Neural crest cell (in vitro differentiated cells): ENCODE data around the gene RNASE13. TPM values are rescaled to one million over a fixed set of nuclear protein-coding genes. Genes with fewer than 3 reads are reported as not detected.
A peak's percentile ranks its signal among the peaks of the same experiment; 100 is the strongest.

ENCODE experiments used
- DNase-seq: peaks from one replicate; pipeline ENCODE4 v3.0.0; 2021; ENCODE audit warnings: low read depth, mixed read lengths, low spot score
- H3K27ac Mint-ChIP-seq: one replicate; pipeline ENCODE4 v1.8.0; 2021; ENCODE audit warnings: mild to moderate bottlenecking, mixed read lengths; ENCODE audit not compliant: unreplicated experiment
- H3K27me3 Mint-ChIP-seq: 2 replicates; pipeline ENCODE4 v1.8.0; 2021; ENCODE audit warnings: low read depth, mild to moderate bottlenecking, mixed read lengths
- H3K36me3 Mint-ChIP-seq: 2 replicates; pipeline ENCODE4 v1.8.0; 2021; ENCODE audit warnings: low read depth, mild to moderate bottlenecking, mixed read lengths
- H3K4me1 Mint-ChIP-seq: 2 replicates; pipeline ENCODE4 v1.8.0; 2021; ENCODE audit warnings: mixed read lengths
- H3K4me3 Mint-ChIP-seq: one replicate; pipeline ENCODE4 v1.8.0; 2021; ENCODE audit warnings: mild to moderate bottlenecking, mixed read lengths
- H3K9me3 Mint-ChIP-seq: 2 replicates; pipeline ENCODE4 v1.8.0; 2021; ENCODE audit warnings: mixed read lengths
- CTCF ChIP-seq: fragments of 200-600 bp; sonication (generic); conservative IDR thresholded peaks from 2 replicates; pipeline ENCODE4 v1.5.0; 2021; ENCODE audit warnings: antibody characterized with exemption, mild to moderate bottlenecking
- total RNA-seq: library from RNA; stranded (reverse); gene quantifications from 2 replicates; pipeline ENCODE4 v1.2.1, GENCODE V29; 2021

RNASE13 gene
- total RNA-seq, 1 donor from 2014 or later, result not detected

GRCh38 chr14:21020977-21021545 lies 13.5 kb downstream of the RNASE13 start:
- H3K9me3 Mint-ChIP-seq, result no peaks in the 10 kb centered on the region
- no peaks in the 10 kb centered on the region for H3K36me3 Mint-ChIP-seq
- DNase-seq, result no peak
- no peak for TF ChIP-seq CTCF
- H3K27ac Mint-ChIP-seq, result no peak overlapping the region
- peak overlapping the region; percentile 57 for H3K4me3 Mint-ChIP-seq
- peaks cover 38% of the 10 kb centered on the region for H3K27me3 Mint-ChIP-seq
- H3K4me1 Mint-ChIP-seq, result peaks cover 14% of the 10 kb centered on the region

- no peak overlapping the region for H3K27ac Mint-ChIP-seq
- H3K9me3 Mint-ChIP-seq, result no peaks in the 10 kb centered on the region
- no peak for DNase-seq
- no peaks in the 10 kb centered on the region for H3K36me3 Mint-ChIP-seq
- H3K4me1 Mint-ChIP-seq, result peaks cover 19% of the 10 kb centered on the region
- peaks cover 31% of the 10 kb centered on the region for H3K27me3 Mint-ChIP-seq
- no peak for TF ChIP-seq CTCF
- H3K4me3 Mint-ChIP-seq, result peak overlapping the region; percentile 7
Measured at GRCh38 chr14:21019366-21019765, 15.2 kb downstream of the RNASE13 start.

GRCh38 chr14:21018781-21019180 lies 15.8 kb downstream of the RNASE13 start:
- Mint-ChIP-seq H3K4me3 (peak overlapping the region; percentile 7), H3K36me3 (no peaks in the 10 kb centered on the region), H3K27ac (no peak overlapping the region), H3K4me1 (peaks cover 13% of the 10 kb centered on the region), H3K9me3 (no peaks in the 10 kb centered on the region), H3K27me3 (peaks cover 25% of the 10 kb centered on the region)
- DNase-seq, result no peak
- no peak for TF ChIP-seq CTCF

- no peaks in the 10 kb centered on the region for H3K36me3 Mint-ChIP-seq
- H3K27ac Mint-ChIP-seq, result no peak overlapping the region
- H3K9me3 Mint-ChIP-seq, result no peaks in the 10 kb centered on the region
- TF ChIP-seq CTCF, result no peak
- no peak overlapping the region for H3K4me3 Mint-ChIP-seq
- no peak for DNase-seq
- H3K27me3 Mint-ChIP-seq, result peaks cover 20% of the 10 kb centered on the region
- H3K4me1 Mint-ChIP-seq, result peaks cover 10% of the 10 kb centered on the region
Measured at GRCh38 chr14:21018286-21018685, 16.3 kb downstream of the RNASE13 start.

GRCh38 chr14:21017528-21018245 lies 16.9 kb downstream of the RNASE13 start:
- H3K27me3 Mint-ChIP-seq, result peaks cover 20% of the 10 kb centered on the region
- no peak for TF ChIP-seq CTCF
- no peak overlapping the region for H3K4me3 Mint-ChIP-seq
- no peaks in the 10 kb centered on the region for H3K36me3 Mint-ChIP-seq
- H3K9me3 Mint-ChIP-seq, result no peaks in the 10 kb centered on the region
- peaks cover 7% of the 10 kb centered on the region for H3K4me1 Mint-ChIP-seq
- no peak for DNase-seq
- no peak overlapping the region for H3K27ac Mint-ChIP-seq
